Vagina (tissue), 2 donors: Measurements from ENCODE around the gene HSD3B2.

ENCODE experiments used
- CTCF ChIP-seq, 3 experiments: fragments of 450-650 bp in 2 of 3; fragments of 200-600 bp in 1 of 3; sonication (generic) in 1 of 3; IDR thresholded peaks; one replicate each; pipeline ENCODE4 v1.5.1; 2017 to 2019; ENCODE audit warnings: antibody characterized with exemption in 3 of 3, mild to moderate bottlenecking in 2 of 3, moderate library complexity in 2 of 3
- POLR2A ChIP-seq, 2 donors: fragments of 450-650 bp; IDR thresholded peaks; one replicate each; pipeline ENCODE4 v1.6.1; 2017; ENCODE audit warnings: antibody characterized with exemption in 2 of 2, mild to moderate bottlenecking in 2 of 2, moderate library complexity in 2 of 2
- POLR2AphosphoS5 ChIP-seq, 2 donors: sonication (generic); formaldehyde crosslinking; IDR thresholded peaks; one replicate each; pipeline ENCODE4 v1.9.0; 2017; ENCODE audit warnings: antibody characterized with exemption in 2 of 2, mild to moderate bottlenecking in 2 of 2, low read depth in 1 of 2; ENCODE audit not compliant: insufficient read depth in 1 of 2

- TF ChIP-seq POLR2A (IDR thresholded peaks at IDR 0.05) (no peak), CTCF (IDR thresholded peaks at IDR 0.05) (no peak), POLR2AphosphoS5 (IDR thresholded peaks at IDR 0.05; ENCODE audit: insufficient read depth in 1 of 2, low read depth in 1 of 2) (no peak)
Observed at GRCh38 chr1:119379117-119379516, 35.8 kb upstream of the HSD3B2 start.
